ENCODE results near the gene GRB10.

Gene GRB10

GRCh38 chr7:50714857-50715256 lies 67.8 kb downstream of the GRB10 start:
- in situ Hi-C loops (cut with MboI; ENCODE audit: low sequenced_read_pairs, unreplicated experiment) = no loop called here
- no peak for DNase-seq (ENCODE audit: low spot score)
- no peak for TF ChIP-seq CTCF (IDR thresholded peaks at IDR 0.05; ENCODE audit: borderline replicate concordance, control extremely low read depth, extremely low read depth, insufficient read depth, missing control alignments)

- TF ChIP-seq CTCF (IDR thresholded peaks at IDR 0.05; ENCODE audit: borderline replicate concordance, control extremely low read depth, extremely low read depth, insufficient read depth, missing control alignments) = no peak
Observed at GRCh38 chr7:50713123-50713965, 69.4 kb downstream of the GRB10 start.

GRCh38 chr7:50712252-50713122 lies 70.2 kb downstream of the GRB10 start:
- no peak for DNase-seq (ENCODE audit: low spot score)
- in situ Hi-C loops (cut with MboI; ENCODE audit: low sequenced_read_pairs, unreplicated experiment) = no loop called here
- no peak for TF ChIP-seq CTCF (IDR thresholded peaks at IDR 0.05; ENCODE audit: borderline replicate concordance, control extremely low read depth, extremely low read depth, insufficient read depth, missing control alignments)

More at GRCh38 chr7:50713123-50713965, 69.4 kb downstream of the GRB10 start:
- in situ Hi-C loops (cut with MboI; ENCODE audit: low sequenced_read_pairs, unreplicated experiment) = no loop called here
- no peak for DNase-seq (ENCODE audit: low spot score)

GRCh38 chr7:50711271-50712175 lies 71.2 kb downstream of the GRB10 start:
- TF ChIP-seq CTCF (IDR thresholded peaks at IDR 0.05; ENCODE audit: borderline replicate concordance, control extremely low read depth, extremely low read depth, insufficient read depth, missing control alignments) = no peak
- DNase-seq (ENCODE audit: low spot score) = no peak
- in situ Hi-C loops (cut with MboI; ENCODE audit: low sequenced_read_pairs, unreplicated experiment) = no loop called here

GRCh38 chr7:50710441-50711154 lies 72.1 kb downstream of the GRB10 start:
- no peak for DNase-seq (ENCODE audit: low spot score)
- in situ Hi-C loops (cut with MboI; ENCODE audit: low sequenced_read_pairs, unreplicated experiment) = no loop called here
- TF ChIP-seq CTCF (IDR thresholded peaks at IDR 0.05; ENCODE audit: borderline replicate concordance, control extremely low read depth, extremely low read depth, insufficient read depth, missing control alignments) = no peak
